K562 (cell line): ENCODE measurements around the gene SPATA2. TPM values are rescaled to one million over a fixed set of nuclear protein-coding genes. Genes with fewer than 3 reads are reported as not detected.

ENCODE experiments used
- CEBPB ChIP-seq: fragments of 450-650 bp; IDR thresholded peaks from 2 replicates; pipeline ENCODE4 v1.6.1; 2016; ENCODE audit warnings: missing genetic modification characterization, missing compliant biosample characterization
- DPF2 ChIP-seq: fragments of 450-650 bp; IDR thresholded peaks from 2 replicates; pipeline ENCODE4 v1.6.1; 2016
- MCM5 ChIP-seq: fragments of 450-650 bp; IDR thresholded peaks from 2 replicates; pipeline ENCODE4 v1.6.1; 2016; ENCODE audit warnings: low read depth
- NEUROD1 ChIP-seq: fragments of 150-350 bp; IDR thresholded peaks from 2 replicates; pipeline ENCODE4 v1.6.1; 2014; ENCODE audit warnings: borderline replicate concordance, low read length, low read depth; ENCODE audit not compliant: partially characterized antibody
- NFE2 ChIP-seq: IDR thresholded peaks from 2 replicates; pipeline ENCODE4 v1.6.1; 2014; ENCODE audit warnings: antibody characterized with exemption, low read depth
- NFXL1 ChIP-seq: fragments of 450-650 bp; formaldehyde crosslinking; IDR thresholded peaks from 2 replicates; pipeline ENCODE4 v1.4.0; 2021; ENCODE audit warnings: mild to moderate bottlenecking
- NR3C1 ChIP-seq: sonication (generic); formaldehyde crosslinking; IDR thresholded peaks from 2 replicates; pipeline ENCODE4 v1.8.1; 2022; ENCODE audit warnings: missing genetic modification reagents
- SPI1 ChIP-seq: IDR thresholded peaks from 2 replicates; pipeline ENCODE4 v1.6.1; 2011; ENCODE audit warnings: low read depth, low read length, control low read depth, borderline replicate concordance
- TEAD1 ChIP-seq, 2 experiments: fragments of 450-650 bp in 1 of 2; sonication (generic) in 1 of 2; formaldehyde crosslinking; IDR thresholded peaks; 2 replicates each; pipeline versions ENCODE4 v1.4.0 to v1.8.0; 2020 to 2022; ENCODE audit warnings: mild to moderate bottlenecking in 2 of 2, missing genetic modification reagents in 1 of 2
- ZFP30 ChIP-seq: fragments of 250-450 bp; sonication (Bioruptor Pico); IDR thresholded peaks from 2 replicates; pipeline ENCODE4 v1.8.0; 2022; ENCODE audit warnings: moderate library complexity, mild to moderate bottlenecking, inconsistent platforms, borderline replicate concordance
- polyA plus RNA-seq, 8 experiments: library from polyadenylated mRNA; depleted of rRNA in 4 of 8; stranded (reverse) in 5 of 8; unstranded in 3 of 8; fragments of >200 nt; fragmentation: Nextera tagmentation in 2 of 8; fragmentation: Illumina TruSeq in 1 of 8; extraction: Ambion mirVana in 2 of 8; extraction: Trizol in 1 of 8; gene quantifications; 2 replicates each; pipeline versions ENCODE4 v1.2.1 to v1.2.3, GENCODE V29; 2011 to 2014; ENCODE audit warnings: inconsistent platforms in 1 of 8, missing spikeins in 1 of 8
- total RNA-seq, 7 experiments: library from RNA; depleted of rRNA in 6 of 7; stranded (reverse); fragments of >200 nt in 6 of 7; fragmentation: Illumina TruSeq in 2 of 7; extraction: Trizol in 2 of 7; gene quantifications; 2 replicates each; pipeline versions ENCODE4 v1.2.1 to v1.2.3, GENCODE V29; 2011 to 2021; ENCODE audit warnings: low replicate concordance in 1 of 7
- TF ChIP-seq, protein P1 (sequence below), 2 experiments: fragments of 450-650 bp in 1 of 2; sonication (generic) in 1 of 2; formaldehyde crosslinking; conservative IDR thresholded peaks; 2 replicates each; pipeline versions ENCODE4 v1.4.0 to v1.8.1; 2020 to 2022; ENCODE audit warnings: mild to moderate bottlenecking in 1 of 2, missing genetic modification reagents in 1 of 2
- TF ChIP-seq, protein P2 (sequence below): fragments of 200-800 bp; sonication (Bioruptor generic); IDR thresholded peaks from 2 replicates; pipeline ENCODE4 v1.6.1; 2017; ENCODE audit warnings: missing genetic modification characterization, missing compliant biosample characterization
- TF ChIP-seq, protein P3 (sequence below), 2 experiments: fragments of 450-650 bp in 1 of 2; sonication (generic) in 1 of 2; formaldehyde crosslinking in 1 of 2; IDR thresholded peaks; 2 replicates each; pipeline versions ENCODE4 v1.7.1 to v1.9.0; 2016 to 2022; ENCODE audit warnings: inconsistent platforms in 1 of 2, mild to moderate bottlenecking in 1 of 2, missing genetic modification reagents in 1 of 2

Gene SPATA2
- total and polyA plus RNA-seq, 9 of the 15 experiments (the other 6 are each of a cell fraction or from before 2014, with no cell fraction given), result 0.46 to 8.2 (median 2.7) TPM

DNA sequence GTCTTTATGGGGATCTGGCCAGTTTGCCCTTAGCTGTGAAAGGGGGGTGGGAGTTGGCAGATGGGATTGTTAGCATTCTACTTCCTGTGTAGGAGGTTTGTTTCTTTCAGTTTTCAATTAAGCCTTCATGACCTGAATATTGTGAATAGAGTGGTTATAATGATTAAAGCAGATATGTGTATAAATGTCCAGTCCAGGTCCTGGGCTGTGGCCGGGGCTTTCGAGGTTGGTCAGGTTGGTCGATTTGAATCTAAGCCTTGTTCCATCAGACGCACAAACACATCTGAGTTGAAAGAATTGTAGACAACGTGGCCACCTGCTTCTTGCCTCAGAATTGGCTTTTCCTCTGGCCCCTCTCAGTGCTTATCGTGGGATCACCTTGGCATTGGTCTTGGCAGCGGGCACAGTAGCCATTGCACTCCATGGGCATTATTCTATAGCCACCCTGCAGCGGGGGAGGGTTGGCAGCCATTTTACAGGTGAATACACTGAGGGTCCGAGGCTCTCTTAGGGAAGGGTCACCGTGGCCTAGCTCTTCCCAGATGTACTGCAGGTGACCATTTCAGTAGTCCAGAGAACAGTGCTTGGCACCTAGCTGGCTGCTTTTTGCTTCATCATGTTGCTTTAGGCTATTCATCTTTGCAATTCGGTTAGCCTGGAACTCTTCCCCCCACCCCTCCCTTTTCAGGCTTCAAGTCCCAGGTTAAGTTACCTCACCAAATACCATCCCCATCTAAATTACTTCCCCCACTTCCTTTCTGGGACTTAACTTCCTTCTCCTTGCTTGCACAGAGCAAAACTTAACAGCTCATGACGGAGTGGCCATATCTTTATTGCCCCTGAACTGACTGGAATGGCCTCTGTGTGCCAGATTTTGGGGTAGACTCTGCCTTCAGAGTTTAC, 21.9 kb upstream of the SPATA2 start (continued):
- TF ChIP-seq, protein P1, sequence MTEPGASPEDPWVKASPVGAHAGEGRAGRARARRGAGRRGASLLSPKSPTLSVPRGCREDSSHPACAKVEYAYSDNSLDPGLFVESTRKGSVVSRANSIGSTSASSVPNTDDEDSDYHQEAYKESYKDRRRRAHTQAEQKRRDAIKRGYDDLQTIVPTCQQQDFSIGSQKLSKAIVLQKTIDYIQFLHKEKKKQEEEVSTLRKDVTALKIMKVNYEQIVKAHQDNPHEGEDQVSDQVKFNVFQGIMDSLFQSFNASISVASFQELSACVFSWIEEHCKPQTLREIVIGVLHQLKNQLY (CRISPR knock-in tag; conservative IDR thresholded peaks at IDR 0.05), result no peak
- 0 out of 4 replicates have a peak, but pooled peaks of 1 of the 2 experiments have one; percentile 26 for TF ChIP-seq TEAD1 (CRISPR knock-in tag; IDR thresholded peaks at IDR 0.05)
- TF ChIP-seq NR3C1 (CRISPR knock-in tag), result no peak
- no peak for TF ChIP-seq DPF2
- peak; percentile 70; the same call in 1 of the 2 replicates for TF ChIP-seq SPI1
- no peak for TF ChIP-seq ZFP30 (CRISPR knock-in tag)
- TF ChIP-seq, protein P2, sequence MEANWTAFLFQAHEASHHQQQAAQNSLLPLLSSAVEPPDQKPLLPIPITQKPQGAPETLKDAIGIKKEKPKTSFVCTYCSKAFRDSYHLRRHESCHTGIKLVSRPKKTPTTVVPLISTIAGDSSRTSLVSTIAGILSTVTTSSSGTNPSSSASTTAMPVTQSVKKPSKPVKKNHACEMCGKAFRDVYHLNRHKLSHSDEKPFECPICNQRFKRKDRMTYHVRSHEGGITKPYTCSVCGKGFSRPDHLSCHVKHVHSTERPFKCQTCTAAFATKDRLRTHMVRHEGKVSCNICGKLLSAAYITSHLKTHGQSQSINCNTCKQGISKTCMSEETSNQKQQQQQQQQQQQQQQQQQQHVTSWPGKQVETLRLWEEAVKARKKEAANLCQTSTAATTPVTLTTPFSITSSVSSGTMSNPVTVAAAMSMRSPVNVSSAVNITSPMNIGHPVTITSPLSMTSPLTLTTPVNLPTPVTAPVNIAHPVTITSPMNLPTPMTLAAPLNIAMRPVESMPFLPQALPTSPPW (CRISPR knock-in tag), result peak; percentile 16; the same call in 1 of the 2 replicates
- no peak for TF ChIP-seq CEBPB
- peak; percentile 19 for TF ChIP-seq NEUROD1
- TF ChIP-seq NFXL1, result no peak
- peak; percentile 32 for TF ChIP-seq NFE2
- TF ChIP-seq MCM5, result no peak
- TF ChIP-seq, protein P3, sequence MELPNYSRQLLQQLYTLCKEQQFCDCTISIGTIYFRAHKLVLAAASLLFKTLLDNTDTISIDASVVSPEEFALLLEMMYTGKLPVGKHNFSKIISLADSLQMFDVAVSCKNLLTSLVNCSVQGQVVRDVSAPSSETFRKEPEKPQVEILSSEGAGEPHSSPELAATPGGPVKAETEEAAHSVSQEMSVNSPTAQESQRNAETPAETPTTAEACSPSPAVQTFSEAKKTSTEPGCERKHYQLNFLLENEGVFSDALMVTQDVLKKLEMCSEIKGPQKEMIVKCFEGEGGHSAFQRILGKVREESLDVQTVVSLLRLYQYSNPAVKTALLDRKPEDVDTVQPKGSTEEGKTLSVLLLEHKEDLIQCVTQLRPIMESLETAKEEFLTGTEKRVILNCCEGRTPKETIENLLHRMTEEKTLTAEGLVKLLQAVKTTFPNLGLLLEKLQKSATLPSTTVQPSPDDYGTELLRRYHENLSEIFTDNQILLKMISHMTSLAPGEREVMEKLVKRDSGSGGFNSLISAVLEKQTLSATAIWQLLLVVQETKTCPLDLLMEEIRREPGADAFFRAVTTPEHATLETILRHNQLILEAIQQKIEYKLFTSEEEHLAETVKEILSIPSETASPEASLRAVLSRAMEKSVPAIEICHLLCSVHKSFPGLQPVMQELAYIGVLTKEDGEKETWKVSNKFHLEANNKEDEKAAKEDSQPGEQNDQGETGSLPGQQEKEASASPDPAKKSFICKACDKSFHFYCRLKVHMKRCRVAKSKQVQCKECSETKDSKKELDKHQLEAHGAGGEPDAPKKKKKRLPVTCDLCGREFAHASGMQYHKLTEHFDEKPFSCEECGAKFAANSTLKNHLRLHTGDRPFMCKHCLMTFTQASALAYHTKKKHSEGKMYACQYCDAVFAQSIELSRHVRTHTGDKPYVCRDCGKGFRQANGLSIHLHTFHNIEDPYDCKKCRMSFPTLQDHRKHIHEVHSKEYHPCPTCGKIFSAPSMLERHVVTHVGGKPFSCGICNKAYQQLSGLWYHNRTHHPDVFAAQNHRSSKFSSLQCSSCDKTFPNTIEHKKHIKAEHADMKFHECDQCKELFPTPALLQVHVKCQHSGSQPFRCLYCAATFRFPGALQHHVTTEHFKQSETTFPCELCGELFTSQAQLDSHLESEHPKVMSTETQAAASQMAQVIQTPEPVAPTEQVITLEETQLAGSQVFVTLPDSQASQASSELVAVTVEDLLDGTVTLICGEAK (IDR thresholded peaks at IDR 0.05), result peak; percentile 72
- TF ChIP-seq, protein P3 (CRISPR knock-in tag; IDR thresholded peaks at IDR 0.05), result no peak
